ENCODE measurements around the gene WDR44. TPM values are rescaled to one million over a fixed set of nuclear protein-coding genes. Genes with fewer than 3 reads are reported as not detected.

The WDR44 gene
- total RNA-seq, 4 donors from 2014 or later: 13.3 to 25.1 (median 17.5) TPM

GRCh38 chrX:118347131-118347530, 1.2 kb downstream of the WDR44 start:
- TF ChIP-seq CTCF (IDR thresholded peaks at IDR 0.05) (no peak), POLR2A (IDR thresholded peaks at IDR 0.05) (peak in 1 of 4 donors; percentile 19)
- no peak for DNase-seq
- Histone ChIP-seq H3K9me3 (no peaks in the 10 kb centered on the region), H3K4me3 (peak overlapping the region; percentile 64 to 76 (median 70)), H3K36me3 (no peaks in the 10 kb centered on the region), H3K27ac (peak overlapping the region; percentile 91 to 96 (median 95)), H3K27me3 (no peaks in the 10 kb centered on the region), H3K4me1 (peaks cover 0 to 43% (median 16%) of the 10 kb centered on the region in 3 donors)
- WGBS, 2 donors: 2 to 29% methylated on average over 7 to 11 of the region's 11 CpGs
- intact Hi-C loops (cut with DNase I): no loop called here

- Histone ChIP-seq H3K4me1 (peaks cover 0 to 48% (median 16%) of the 10 kb centered on the region in 3 donors), H3K4me3 (peak overlapping the region; percentile 64 to 76 (median 70)), H3K27ac (peak overlapping the region in 2 of 4 donors; percentile 91 to 96), H3K36me3 (no peaks in the 10 kb centered on the region), H3K27me3 (no peaks in the 10 kb centered on the region), H3K9me3 (no peaks in the 10 kb centered on the region)
- no peak for DNase-seq
- intact Hi-C loops (cut with DNase I): no loop called here
- WGBS, 2 donors: 7 to 27% methylated on average over 3 of the region's 3 CpGs
- no peak for TF ChIP-seq CTCF (IDR thresholded peaks at IDR 0.05)
- no peak for TF ChIP-seq POLR2A (IDR thresholded peaks at IDR 0.05)
These were observed 1.8 kb downstream of the WDR44 start for GRCh38 chrX:118347736-118348135.

GRCh38 chrX:118348186-118348810, 2.4 kb downstream of the WDR44 start:
- peak overlapping the region in 1 of 4 donors; percentile 91 for H3K27ac ChIP-seq
- no peaks in the 10 kb centered on the region for H3K9me3 ChIP-seq
- H3K27me3 ChIP-seq: no peaks in the 10 kb centered on the region
- WGBS, 2 donors: 33% methylated on average over 2 of the region's 2 CpGs
- H3K4me1 ChIP-seq: peaks cover 0 to 54% (median 19%) of the 10 kb centered on the region in 3 donors
- intact Hi-C loops (cut with DNase I): no loop called here
- H3K4me3 ChIP-seq: peak overlapping the region in 3 of 4 donors; percentile 64 to 76 (median 73)
- no peak for DNase-seq
- TF ChIP-seq POLR2A (IDR thresholded peaks at IDR 0.05) (no peak), CTCF (IDR thresholded peaks at IDR 0.05) (no peak)
- no peaks in the 10 kb centered on the region for H3K36me3 ChIP-seq

GRCh38 chrX:118349188-118349587, 3.3 kb downstream of the WDR44 start:
- H3K4me3 ChIP-seq: no peak overlapping the region
- H3K4me1 ChIP-seq: peaks cover 0 to 58% (median 19%) of the 10 kb centered on the region in 3 donors
- WGBS, 2 donors: 67 to 93% methylated on average over 2 of the region's 2 CpGs

More at GRCh38 chrX:118349188-118349587, 3.3 kb downstream of the WDR44 start:
- Histone ChIP-seq H3K9me3 (no peaks in the 10 kb centered on the region), H3K27me3 (no peaks in the 10 kb centered on the region), H3K36me3 (no peaks in the 10 kb centered on the region), H3K27ac (no peak overlapping the region)
- DNase-seq: no peak
- intact Hi-C loops (cut with DNase I): no loop called here
- TF ChIP-seq CTCF (IDR thresholded peaks at IDR 0.05) (no peak), POLR2A (IDR thresholded peaks at IDR 0.05) (no peak)

Data from esophagus squamous epithelium (tissue), 5 donors.